Myocyte (in vitro differentiated cells): ENCODE measurements around the gene LYSET. TPM values are rescaled to one million over a fixed set of nuclear protein-coding genes. Genes with fewer than 3 reads are reported as not detected.
"Not testable (repeated sequence)": the region's sequence is repeated elsewhere in the genome, so short reads cannot be mapped to it uniquely, and the experiment has no call there.

Source experiments
- DNase-seq: peaks from one replicate; pipeline ENCODE4 v3.0.0-alpha.2; 2012; ENCODE audit warnings: low read depth
- polyA plus RNA-seq: library from polyadenylated mRNA; unstranded; fragments of >200 nt; gene quantifications from one replicate; pipeline ENCODE4 v1.2.1, GENCODE V29; 2012; ENCODE audit warnings: missing spikeins
- total RNA-seq: library from RNA; depleted of rRNA; stranded (reverse); fragments of >200 nt; gene quantifications from 2 replicates; pipeline ENCODE4 v1.2.3, GENCODE V29; 2014

The LYSET gene
- total RNA-seq = 10.8 and 12.2 TPM in 2 replicates
- polyA plus RNA-seq = 15.4 TPM

DNA sequence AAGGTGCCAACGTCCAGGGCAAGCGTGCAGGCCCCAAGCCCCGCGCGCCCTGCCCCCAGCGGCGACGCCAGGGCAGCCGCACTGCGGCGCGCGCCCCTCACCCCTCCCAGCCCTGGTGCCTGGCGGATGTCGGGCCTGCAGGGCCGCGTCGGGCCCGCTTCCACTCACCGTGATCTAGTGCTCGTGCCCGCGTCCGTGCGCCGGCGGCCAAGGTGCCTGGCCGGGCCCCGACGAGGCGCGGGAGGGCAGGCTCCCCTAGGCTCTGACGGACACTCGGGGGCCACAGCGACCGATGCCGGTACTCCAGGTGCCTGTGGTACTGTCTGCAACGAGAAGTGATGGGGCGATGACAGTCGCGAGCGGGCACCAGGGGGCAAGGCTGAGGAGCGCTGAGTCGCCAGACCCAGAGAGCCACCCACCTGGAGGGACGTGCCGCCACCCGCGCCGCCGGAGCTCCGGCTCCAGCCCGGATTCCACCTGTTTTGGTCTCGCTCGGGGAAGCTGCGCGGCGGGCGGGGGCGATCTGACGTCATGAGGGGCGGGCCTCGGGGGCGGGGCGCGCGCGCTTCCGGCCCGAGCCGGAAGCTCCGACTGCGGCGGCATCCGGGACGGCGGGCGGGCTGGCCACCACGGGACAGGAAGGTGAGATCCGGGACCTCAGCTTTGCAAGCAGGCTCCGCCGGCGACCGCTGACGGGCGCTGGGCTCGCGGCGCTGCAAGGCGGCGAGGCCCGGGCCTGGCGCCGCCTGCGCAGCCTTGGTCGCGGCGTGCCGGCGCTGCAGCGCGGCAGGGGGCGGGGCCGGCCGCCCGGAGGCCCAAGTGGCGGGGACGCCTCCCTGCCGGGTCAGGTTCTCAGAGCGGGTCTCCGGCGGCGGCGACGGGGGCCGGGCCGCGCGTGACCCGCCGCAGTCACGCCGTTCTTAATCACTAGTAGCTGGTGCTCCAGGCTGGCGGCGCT lies at the start of gene LYSET, which contains the start of gene MOAP1:
Gene LYSET (plus strand): TSS at position 927 of the 958 bp plus-strand sequence. CDS start 89 bp downstream, outside the sequence.
Gene MOAP1 (minus strand): TSS at position 507 of the 958 bp plus-strand sequence. CDS start 655 bp downstream, outside the sequence.
- DNase-seq = peak; percentile 85

- DNase-seq = no peak
Measured at GRCh38 chr14:93135399-93135798, 49.7 kb upstream of the LYSET start.

- no peak for DNase-seq
Measured at GRCh38 chr14:93136009-93136408, 49.1 kb upstream of the LYSET start.

DNA sequence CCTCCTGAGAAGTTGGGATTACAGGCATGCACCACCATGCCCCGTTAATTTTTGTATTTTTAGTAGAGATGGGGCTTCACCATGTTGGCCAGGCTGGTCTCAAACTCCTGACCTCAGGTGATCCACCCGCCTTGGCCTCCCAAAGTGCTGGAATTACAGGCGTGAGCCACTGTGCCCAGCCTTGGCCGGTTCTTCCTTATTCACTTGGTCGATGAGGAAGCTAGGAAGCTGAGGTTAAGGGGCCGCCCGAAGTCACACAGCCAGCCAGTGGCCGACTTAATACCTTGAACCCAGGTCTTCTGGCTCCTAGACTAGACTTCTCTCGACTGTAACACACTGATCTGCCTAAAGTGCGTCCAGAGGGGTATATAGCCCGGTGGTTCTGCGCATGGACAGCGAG lies 48.6 kb upstream of the LYSET start:
- DNase-seq = not testable (repeated sequence)

GRCh38 chr14:93137864-93138263 lies 47.3 kb upstream of the LYSET start:
- peak; percentile 32 for DNase-seq

- no peak for DNase-seq
Measured at GRCh38 chr14:93142854-93143652, 42.1 kb upstream of the LYSET start.

- no peak for DNase-seq
Measured at GRCh38 chr14:93146119-93146518, 39.0 kb upstream of the LYSET start.

- DNase-seq = no peak
Measured at GRCh38 chr14:93148979-93149378, 36.1 kb upstream of the LYSET start.

GRCh38 chr14:93150227-93151208 lies 34.6 kb upstream of the LYSET start:
- DNase-seq = no peak

- DNase-seq = no peak
Measured at GRCh38 chr14:93153121-93153520, 32.0 kb upstream of the LYSET start.

- no peak for DNase-seq
Measured at GRCh38 chr14:93155667-93156066, 29.4 kb upstream of the LYSET start.

DNA sequence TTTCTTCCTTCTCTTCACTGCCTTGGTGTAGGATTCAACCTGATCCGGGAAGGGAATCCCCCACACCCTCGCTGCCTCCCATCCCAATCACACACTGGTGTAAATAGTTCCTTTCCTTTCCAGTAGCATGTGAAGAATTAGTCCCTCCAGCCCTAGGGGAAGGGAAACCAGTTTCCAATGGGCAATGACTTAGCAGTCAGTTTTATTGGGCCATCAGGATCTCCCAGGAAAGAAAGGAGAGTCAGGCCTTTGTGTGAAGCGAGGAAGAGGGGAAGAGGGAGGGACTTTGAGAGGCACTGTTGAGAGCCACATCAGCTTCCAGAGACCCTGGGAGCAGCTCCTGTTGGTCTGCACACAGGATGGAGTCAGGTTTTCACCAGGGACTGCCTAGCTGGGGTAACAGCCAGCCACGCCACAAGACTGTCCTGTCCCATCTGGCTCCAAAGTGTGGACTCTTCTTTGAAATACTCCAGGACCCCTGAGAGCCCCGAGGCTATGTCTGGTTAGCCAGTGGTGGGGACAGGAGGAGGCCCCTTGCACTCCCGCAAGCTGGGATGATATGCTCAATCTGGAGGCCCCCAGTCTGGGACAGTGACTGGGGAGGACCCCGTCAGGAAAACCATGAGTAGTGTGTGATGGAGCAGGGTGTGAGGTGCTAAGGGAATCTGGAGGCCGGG lies 28.3 kb upstream of the LYSET start:
- DNase-seq = no peak

DNA sequence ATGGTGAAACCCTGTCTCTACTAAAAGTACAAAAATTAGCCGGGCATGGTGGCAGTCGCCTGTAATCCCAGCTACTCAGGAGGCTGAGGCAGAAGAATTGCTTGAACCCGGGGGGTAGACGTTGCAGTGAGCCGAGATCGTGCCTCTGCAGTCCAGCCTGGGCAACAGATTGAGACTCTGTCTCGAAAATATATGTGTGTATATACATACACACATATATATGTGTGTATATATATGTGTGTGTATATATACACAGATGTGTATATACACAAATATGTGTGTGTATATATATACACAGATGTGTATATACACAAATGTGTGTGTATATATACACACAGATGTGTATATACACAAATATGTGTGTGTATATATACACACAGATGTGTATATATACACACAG lies 26.8 kb upstream of the LYSET start:
- not testable (repeated sequence) for DNase-seq

DNA sequence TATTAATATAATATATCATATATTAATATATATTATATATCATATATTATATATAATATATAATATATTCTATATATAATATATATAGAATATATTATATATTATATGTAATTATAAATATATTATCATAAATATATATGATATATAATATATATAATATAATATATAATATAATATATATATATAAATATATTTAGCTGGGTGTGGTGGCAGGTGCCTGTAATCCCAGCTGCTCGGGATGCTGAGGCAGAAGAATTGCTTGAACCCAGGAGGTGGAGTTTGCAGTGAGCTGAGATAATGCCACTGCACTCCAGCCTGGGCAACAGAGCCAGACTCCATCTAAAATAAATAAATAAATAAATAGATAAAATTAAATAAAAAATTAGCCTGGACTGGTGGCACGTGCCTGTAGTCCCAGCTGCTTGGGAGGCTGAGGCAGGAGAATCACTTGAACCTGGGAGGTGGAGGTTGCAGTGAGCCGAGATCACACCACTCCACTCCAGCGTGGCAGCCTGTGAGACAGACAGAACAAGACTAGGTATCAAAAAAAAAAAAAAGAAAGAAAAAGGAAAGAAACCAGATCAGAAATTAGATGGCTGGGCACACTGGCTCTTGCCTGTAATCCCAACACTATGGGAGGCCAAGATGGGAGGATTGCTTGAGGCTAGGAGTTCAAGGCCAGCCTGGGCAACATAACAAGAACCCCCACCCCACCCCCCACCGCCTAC lies 25.3 kb upstream of the LYSET start:
- not testable (repeated sequence) for DNase-seq

DNA sequence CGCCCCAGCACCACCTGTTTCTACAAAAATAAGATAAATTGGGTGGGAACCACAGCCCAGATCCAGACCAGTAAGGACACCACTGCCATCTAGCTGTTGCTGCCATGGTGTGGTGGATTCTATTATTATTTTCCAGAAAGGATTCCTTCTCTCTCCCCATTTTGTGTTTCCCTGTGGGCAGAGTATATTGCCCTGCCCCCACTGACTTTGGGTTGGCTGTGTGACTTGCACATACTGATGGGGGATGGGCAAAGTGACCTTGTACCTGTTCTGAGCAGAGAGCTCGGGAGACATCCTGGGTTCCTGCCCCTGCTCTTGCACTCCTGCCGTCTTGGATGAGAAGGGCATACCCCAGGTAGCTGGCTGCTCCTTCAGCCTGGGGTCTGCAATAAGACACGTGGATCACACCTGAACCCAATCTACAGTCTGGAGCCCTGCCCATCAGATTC lies 24.7 kb upstream of the LYSET start:
- DNase-seq = peak; percentile 35

- no peak for DNase-seq
Measured at GRCh38 chr14:93161411-93161940, 23.6 kb upstream of the LYSET start.

DNA sequence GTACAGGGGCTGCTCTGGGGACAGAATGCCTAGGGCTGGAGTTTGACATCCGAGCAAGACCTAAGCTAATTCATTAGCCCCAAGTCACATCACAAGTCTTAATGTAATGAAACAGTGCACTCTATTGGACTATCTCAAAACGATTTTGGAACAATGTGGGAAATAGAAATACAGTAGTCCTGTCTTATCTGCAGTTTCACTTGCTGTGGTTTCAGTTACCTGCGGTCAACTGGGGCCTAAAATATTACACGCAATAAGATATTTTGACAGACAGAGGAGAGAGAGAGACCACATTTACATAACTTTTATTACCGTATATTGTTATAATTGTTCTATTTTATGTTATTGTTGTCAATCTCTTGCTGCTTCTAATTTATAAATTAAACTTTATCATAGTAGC lies 21.6 kb upstream of the LYSET start:
- DNase-seq = no peak

- not testable (repeated sequence) for DNase-seq
Measured at GRCh38 chr14:93165271-93166265, 19.5 kb upstream of the LYSET start.
